Measurements from ENCODE around the gene CEP290.

- TF ChIP-seq STAT6 (CRISPR knock-in tag; conservative IDR thresholded peaks at IDR 0.05; ENCODE audit: low read depth) = no peak
- no peak for TF ChIP-seq ZNF416 (CRISPR knock-in tag; IDR thresholded peaks at IDR 0.05)
- TF ChIP-seq NR2C2 (CRISPR knock-in tag; IDR thresholded peaks at IDR 0.05) = no peak
- TF ChIP-seq E2F1 (CRISPR knock-in tag; IDR thresholded peaks at IDR 0.05) = no peak
- TF ChIP-seq ZBTB43 (CRISPR knock-in tag; IDR thresholded peaks at IDR 0.05) = no peak
- TF ChIP-seq CTCF (IDR thresholded peaks at IDR 0.05) = no peak
These were observed 33.9 kb downstream of the CEP290 start for GRCh38 chr12:88108021-88108420.

All from WTC11 (cell line).